HEK293 (cell line): ENCODE measurements around the gene PDSS2.
"Not testable (repeated sequence)": the region's sequence is repeated elsewhere in the genome, so short reads cannot be mapped to it uniquely, and the experiment has no call there.

ENCODE experiments used
- CTCF ChIA-PET: fragments of 350-600 bp; formaldehyde crosslinking; extraction: SDS; loops from one replicate; lab custom pipeline; 2021; ENCODE audit warnings: antibody characterized with exemption; lab: Yijun Ruan, JAX
- POLR2A ChIA-PET: fragments of 300-600 bp; formaldehyde crosslinking; extraction: SDS; loops from one replicate; lab custom pipeline; 2020; ENCODE audit warnings: antibody characterized with exemption, inconsistent platforms; lab: Yijun Ruan, JAX
- H3K27ac ChIP-seq: fragments of 200-500 bp; sonication (Bioruptor generic); 2 replicates; pipeline ENCODE4 v1.5.1; 2014; ENCODE audit warnings: low read depth, low read length, control low read depth, inconsistent platforms; ENCODE audit errors: extremely low read depth
- H3K36me3 ChIP-seq, 2 experiments: fragments of 200-500 bp in 1 of 2; sonication (Bioruptor generic) in 1 of 2; 1 replicate in 1 of 2; 2 replicates in 1 of 2; pipeline ENCODE4 v1.5.1; 2014 to 2017; ENCODE audit warnings: inconsistent platforms in 2 of 2, low read length in 2 of 2; ENCODE audit not compliant: control insufficient read depth in 2 of 2, insufficient read depth in 1 of 2
- H3K4me1 ChIP-seq: fragments of 200-500 bp; sonication (Bioruptor generic); 2 replicates; pipeline ENCODE4 v1.5.1; 2014; ENCODE audit warnings: mild to moderate bottlenecking, low read length, inconsistent platforms; ENCODE audit not compliant: control insufficient read depth, insufficient read depth
- H3K4me3 ChIP-seq: 2 replicates; pipeline ENCODE4 v1.5.1; 2011; ENCODE audit warnings: low read depth, mild to moderate bottlenecking, control low read depth, low read length, moderate library complexity
- H3K9me3 ChIP-seq: fragments of 200-500 bp; sonication (Bioruptor generic); 2 replicates; pipeline ENCODE4 v1.5.1; 2014; ENCODE audit warnings: low read depth, low read length, inconsistent platforms; ENCODE audit not compliant: control insufficient read depth, insufficient read depth
- KLF17 ChIP-seq: fragments of 450-650 bp; formaldehyde crosslinking; IDR thresholded peaks from 2 replicates; pipeline ENCODE4 v1.5.1; 2016; ENCODE audit warnings: missing biosample characterization, missing genetic modification characterization
- PRDM1 ChIP-seq: fragments of 450-650 bp; formaldehyde crosslinking; IDR thresholded peaks from 2 replicates; pipeline ENCODE4; 2016; ENCODE audit warnings: missing biosample characterization, missing genetic modification characterization
- PRDM6 ChIP-seq: fragments of 450-650 bp; formaldehyde crosslinking; IDR thresholded peaks from 2 replicates; pipeline ENCODE4 v1.5.1; 2017; ENCODE audit warnings: missing biosample characterization, missing genetic modification characterization
- WT1 ChIP-seq: fragments of 450-650 bp; formaldehyde crosslinking; IDR thresholded peaks from 2 replicates; pipeline ENCODE4 v1.5.1; 2016; ENCODE audit warnings: missing biosample characterization, missing genetic modification characterization
- ZBTB20 ChIP-seq: fragments of 450-650 bp; formaldehyde crosslinking; IDR thresholded peaks from 2 replicates; pipeline ENCODE4 v1.5.1; 2016; ENCODE audit warnings: missing biosample characterization, missing genetic modification characterization
- ZBTB8A ChIP-seq: fragments of 450-650 bp; formaldehyde crosslinking; IDR thresholded peaks from 2 replicates; pipeline ENCODE4 v1.5.1; 2016; ENCODE audit warnings: missing biosample characterization, missing genetic modification characterization
- ZIC2 ChIP-seq: fragments of 450-650 bp; formaldehyde crosslinking; IDR thresholded peaks from 2 replicates; pipeline ENCODE4 v1.5.1; 2016; ENCODE audit warnings: missing biosample characterization, missing genetic modification characterization
- ZNF121 ChIP-seq: fragments of 450-650 bp; formaldehyde crosslinking; IDR thresholded peaks from 2 replicates; pipeline ENCODE4 v1.5.1; 2016; ENCODE audit warnings: missing biosample characterization, missing genetic modification characterization
- ZNF223 ChIP-seq: fragments of 450-650 bp; formaldehyde crosslinking; IDR thresholded peaks from 2 replicates; pipeline ENCODE4 v1.5.1; 2016; ENCODE audit warnings: missing biosample characterization, missing genetic modification characterization
- ZNF426 ChIP-seq: fragments of 450-650 bp; formaldehyde crosslinking; IDR thresholded peaks from 2 replicates; pipeline ENCODE4 v1.5.1; 2017; ENCODE audit warnings: missing biosample characterization, missing genetic modification characterization, mild to moderate bottlenecking, inconsistent platforms, moderate library complexity
- ZNF510 ChIP-seq: fragments of 450-650 bp; formaldehyde crosslinking; IDR thresholded peaks from 2 replicates; pipeline ENCODE4 v1.5.1; 2018; ENCODE audit warnings: mild to moderate bottlenecking, missing genetic modification characterization, missing biosample characterization; ENCODE audit not compliant: insufficient replicate concordance
- ZNF544 ChIP-seq: fragments of 450-650 bp; formaldehyde crosslinking; IDR thresholded peaks from 2 replicates; pipeline ENCODE4 v1.5.0; 2017; ENCODE audit warnings: missing biosample characterization, missing genetic modification characterization
- ZNF660 ChIP-seq: fragments of 450-650 bp; IDR thresholded peaks from 2 replicates; pipeline ENCODE4 v1.5.1; 2018; ENCODE audit warnings: missing biosample characterization, mild to moderate bottlenecking, missing genetic modification characterization
- ZNF692 ChIP-seq: fragments of 450-650 bp; formaldehyde crosslinking; IDR thresholded peaks from 2 replicates; pipeline ENCODE4 v1.5.1; 2016; ENCODE audit warnings: missing biosample characterization, missing genetic modification characterization
- ZXDB ChIP-seq: fragments of 450-650 bp; formaldehyde crosslinking; IDR thresholded peaks from 2 replicates; pipeline ENCODE4 v1.5.1; 2016; ENCODE audit warnings: missing biosample characterization, missing genetic modification characterization

PDSS2 gene

GRCh38 chr6:107118976-107119375 lies 340.4 kb downstream of the PDSS2 start:
- H3K4me1 ChIP-seq, result no peaks in the 10 kb centered on the region; the same call in 1 of the 2 replicates
- TF ChIP-seq ZIC2 (peak; percentile 54), ZBTB8A (tag by site-specific recombination) (peak; percentile 47), ZXDB (0 out of 2 replicates have a peak, but pooled peaks have one; percentile 20), PRDM1 (tag by site-specific recombination) (peak; percentile 58), ZNF426 (no peak), ZNF510 (no peak), ZBTB20 (tag by site-specific recombination) (peak; percentile 62)
- POLR2A ChIA-PET, result interaction anchor here (0.5 to 1.1 kb wide), 4 partner anchors 11 to 96 kb away, joined by 4 to 7 read pairs (median 4); no protein-coding TSS in a partner anchor
- CTCF ChIA-PET, result interaction anchor here (0.6 to 1.1 kb wide), 4 partner anchors 38 to 779 kb away, joined by 3 to 4 read pairs (median 4); no protein-coding TSS in a partner anchor
- H3K36me3 ChIP-seq, result no peaks in the 10 kb centered on the region
- no peak overlapping the region for H3K4me3 ChIP-seq
- no peaks in the 10 kb centered on the region for H3K9me3 ChIP-seq
- no peak overlapping the region for H3K27ac ChIP-seq

- not testable (repeated sequence) for H3K27ac ChIP-seq, H3K4me3 ChIP-seq, H3K4me1 ChIP-seq, H3K36me3 ChIP-seq, H3K9me3 ChIP-seq
- ChIA-PET CTCF (interaction anchor here (0.6 to 0.8 kb wide), 4 partner anchors 39 to 779 kb away, joined by 3 to 4 read pairs (median 3); no protein-coding TSS in a partner anchor), POLR2A (interaction anchor here (0.7 kb wide), 1 partner anchor 37 kb away, joined by 7 read pairs; no protein-coding TSS in a partner anchor)
Observed at GRCh38 chr6:107118540-107118939, 340.8 kb downstream of the PDSS2 start.

DNA sequence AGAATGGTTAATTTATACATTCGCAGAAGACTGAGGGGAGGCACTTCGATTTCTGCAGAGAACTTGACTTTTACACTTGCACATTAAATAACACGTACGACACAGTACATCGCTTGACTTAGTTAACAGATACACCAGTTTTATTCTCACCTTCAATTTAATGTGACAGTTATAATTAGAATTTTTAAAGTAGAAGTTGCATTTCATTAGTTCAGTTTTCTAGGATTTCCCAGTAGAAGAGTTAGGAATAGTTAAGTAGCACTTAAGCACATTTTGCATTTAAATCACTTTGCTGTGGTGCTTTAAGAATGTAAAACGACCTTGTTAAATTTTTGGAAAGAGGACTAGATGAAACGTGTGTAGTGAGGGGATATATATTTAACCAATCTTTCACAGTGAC lies 342.4 kb downstream of the PDSS2 start:
- Histone ChIP-seq H3K9me3 (no peaks in the 10 kb centered on the region), H3K4me1 (peaks cover 4% of the 10 kb centered on the region; the same call in 1 of the 2 replicates), H3K4me3 (no peak overlapping the region), H3K36me3 (no peaks in the 10 kb centered on the region; a peak in 1 of 3 replicates), H3K27ac (no peak overlapping the region)
- POLR2A ChIA-PET, result no interaction called here
- TF ChIP-seq PRDM6 (tag by site-specific recombination), result peak; percentile 52
- no peak for TF ChIP-seq ZNF510
- no peak for TF ChIP-seq ZNF121 (tag by site-specific recombination)
- no peak for TF ChIP-seq ZNF692
- TF ChIP-seq KLF17 (tag by site-specific recombination), result no peak
- TF ChIP-seq ZNF223, result no peak
- TF ChIP-seq ZNF544, result no peak
- no peak for TF ChIP-seq WT1 (tag by site-specific recombination)
- TF ChIP-seq ZNF660 (tag by site-specific recombination), result no peak
- CTCF ChIA-PET, result interaction anchor here (0.6 to 0.8 kb wide), 3 partner anchors 12 to 746 kb away, joined by 3 read pairs; no protein-coding TSS in a partner anchor
